Measurements from ENCODE around the gene DOC2A.

The DOC2A gene

GRCh38 chr16:30010844-30011713 lies at the start of gene DOC2A:
Gene DOC2A, minus strand, starts transcription at chr16:30011027. Its CDS starts 805 bp downstream, at chr16:30010222.
- DNase-seq (ENCODE audit: low read depth) = no peak
- H3K4me3 ChIP-seq (replicated peaks; ENCODE audit: low read depth, low read length) = peak within 1 kb of the TSS; percentile 37
- TF ChIP-seq, protein P1, sequence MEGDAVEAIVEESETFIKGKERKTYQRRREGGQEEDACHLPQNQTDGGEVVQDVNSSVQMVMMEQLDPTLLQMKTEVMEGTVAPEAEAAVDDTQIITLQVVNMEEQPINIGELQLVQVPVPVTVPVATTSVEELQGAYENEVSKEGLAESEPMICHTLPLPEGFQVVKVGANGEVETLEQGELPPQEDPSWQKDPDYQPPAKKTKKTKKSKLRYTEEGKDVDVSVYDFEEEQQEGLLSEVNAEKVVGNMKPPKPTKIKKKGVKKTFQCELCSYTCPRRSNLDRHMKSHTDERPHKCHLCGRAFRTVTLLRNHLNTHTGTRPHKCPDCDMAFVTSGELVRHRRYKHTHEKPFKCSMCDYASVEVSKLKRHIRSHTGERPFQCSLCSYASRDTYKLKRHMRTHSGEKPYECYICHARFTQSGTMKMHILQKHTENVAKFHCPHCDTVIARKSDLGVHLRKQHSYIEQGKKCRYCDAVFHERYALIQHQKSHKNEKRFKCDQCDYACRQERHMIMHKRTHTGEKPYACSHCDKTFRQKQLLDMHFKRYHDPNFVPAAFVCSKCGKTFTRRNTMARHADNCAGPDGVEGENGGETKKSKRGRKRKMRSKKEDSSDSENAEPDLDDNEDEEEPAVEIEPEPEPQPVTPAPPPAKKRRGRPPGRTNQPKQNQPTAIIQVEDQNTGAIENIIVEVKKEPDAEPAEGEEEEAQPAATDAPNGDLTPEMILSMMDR (IDR thresholded peaks at IDR 0.05; ENCODE audit: low read length, missing control alignments) = no peak

DNA sequence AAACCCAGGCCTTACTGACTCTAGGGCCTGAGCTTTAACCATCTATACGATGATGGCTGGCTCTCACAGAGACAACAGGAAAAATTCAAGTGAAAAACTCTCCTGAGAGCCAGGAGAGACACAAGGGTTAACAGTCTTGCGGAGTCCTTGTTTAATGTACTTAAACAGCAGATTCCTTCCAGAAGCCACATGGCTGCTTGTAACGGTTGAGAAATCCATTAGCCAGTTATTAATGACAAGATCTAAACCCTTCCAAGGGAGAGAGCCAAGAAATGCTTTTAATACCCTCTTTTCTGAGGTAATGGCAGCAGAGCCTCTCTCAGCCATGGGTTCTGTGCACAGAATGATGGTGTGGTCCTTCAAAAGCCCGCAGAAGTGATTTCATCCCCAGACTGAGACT lies 49.5 kb upstream of the DOC2A start:
- DNase-seq (ENCODE audit: low read depth) = no peak
- H3K4me3 ChIP-seq (replicated peaks; ENCODE audit: low read depth, low read length) = no peak overlapping the region
- TF ChIP-seq, protein P1 (IDR thresholded peaks at IDR 0.05; ENCODE audit: low read length, missing control alignments) = no peak

- DNase-seq (ENCODE audit: low read depth) = no peak
- TF ChIP-seq, protein P1 (IDR thresholded peaks at IDR 0.05; ENCODE audit: low read length, missing control alignments) = peak; percentile 65
- no peak overlapping the region for H3K4me3 ChIP-seq (replicated peaks; ENCODE audit: low read depth, low read length)
Observed at GRCh38 chr16:30054959-30055553, 44.2 kb upstream of the DOC2A start.

DNA sequence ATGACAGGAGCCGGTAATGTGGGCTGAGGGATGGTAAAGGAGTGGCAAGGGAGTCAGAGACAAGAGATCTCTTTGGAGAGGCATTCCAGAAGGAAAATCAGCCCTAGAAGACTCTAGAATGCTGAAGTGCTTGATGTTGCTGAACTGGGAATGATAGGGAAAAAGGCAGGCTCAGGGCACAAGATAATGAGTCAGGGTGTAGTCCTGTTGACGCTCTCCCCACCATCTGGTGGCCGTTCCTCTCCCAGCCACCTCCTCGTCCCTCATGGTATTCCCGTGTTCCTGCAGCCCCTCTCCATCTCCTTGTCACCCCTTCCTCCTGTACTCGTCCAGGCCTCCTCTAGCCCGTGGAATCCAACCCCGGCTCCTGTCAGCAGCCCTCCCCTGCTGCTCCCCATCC lies 43.6 kb upstream of the DOC2A start:
- no peak overlapping the region for H3K4me3 ChIP-seq (replicated peaks; ENCODE audit: low read depth, low read length)
- no peak for DNase-seq (ENCODE audit: low read depth)
- TF ChIP-seq, protein P1 (IDR thresholded peaks at IDR 0.05; ENCODE audit: low read length, missing control alignments) = no peak

GRCh38 chr16:30053376-30054015 lies 42.7 kb upstream of the DOC2A start:
- peak; percentile 72 for DNase-seq (ENCODE audit: low read depth)
- H3K4me3 ChIP-seq (replicated peaks; ENCODE audit: low read depth, low read length) = peak overlapping the region; percentile 85
- TF ChIP-seq, protein P1 (IDR thresholded peaks at IDR 0.05; ENCODE audit: low read length, missing control alignments) = no peak

DNA sequence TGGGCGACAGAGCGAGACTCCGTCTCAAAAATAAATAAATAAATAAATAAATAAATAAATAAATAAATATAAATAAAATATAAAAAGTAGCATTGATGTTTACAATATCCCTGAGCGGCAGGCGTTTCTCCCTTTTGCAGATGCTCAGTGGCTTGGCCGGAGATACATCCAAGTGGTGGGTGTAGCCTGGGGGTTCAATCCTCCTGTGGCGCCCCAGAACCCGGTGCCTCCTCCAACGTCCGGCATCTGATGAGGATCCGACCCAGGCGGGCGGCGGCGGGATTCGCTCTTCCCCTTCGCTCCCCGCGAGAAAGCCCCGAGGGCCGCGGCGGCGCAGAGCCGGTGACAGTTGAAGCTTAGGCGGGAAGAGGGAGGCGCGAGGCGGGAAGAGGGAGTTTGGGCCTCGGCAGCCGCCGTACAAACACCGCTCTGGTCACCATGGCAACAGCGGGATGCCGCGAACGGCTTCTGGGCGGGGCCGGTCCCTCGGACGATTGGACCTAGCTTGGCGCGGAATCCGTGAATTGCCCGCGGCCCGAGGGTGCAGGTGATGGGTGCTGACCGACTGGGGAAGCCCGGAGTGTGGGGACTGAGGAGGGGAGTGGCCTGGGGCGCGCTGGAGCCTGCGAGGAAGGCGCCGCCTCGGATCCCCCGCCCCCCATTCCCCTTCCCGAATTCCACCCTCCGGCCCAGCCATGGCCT lies 42.0 kb upstream of the DOC2A start:
- peak; percentile 94 for DNase-seq (ENCODE audit: low read depth)
- peak overlapping the region; percentile 85 for H3K4me3 ChIP-seq (replicated peaks; ENCODE audit: low read depth, low read length)
- TF ChIP-seq, protein P1 (IDR thresholded peaks at IDR 0.05; ENCODE audit: low read length, missing control alignments) = no peak
